ENCODE results near the gene TFPT. TPM values are rescaled to one million over a fixed set of nuclear protein-coding genes. Genes with fewer than 3 reads are reported as not detected.

The TFPT gene
- total RNA-seq, 2 donors from 2014 or later = 15.9 to 17.2 TPM

- no peak overlapping the region for H3K9ac ChIP-seq (ENCODE audit: low read depth in 2 of 2, low read length in 2 of 2)
- intact Hi-C loops (cut with DNase I) = no loop called here
- TF ChIP-seq, protein P1, sequence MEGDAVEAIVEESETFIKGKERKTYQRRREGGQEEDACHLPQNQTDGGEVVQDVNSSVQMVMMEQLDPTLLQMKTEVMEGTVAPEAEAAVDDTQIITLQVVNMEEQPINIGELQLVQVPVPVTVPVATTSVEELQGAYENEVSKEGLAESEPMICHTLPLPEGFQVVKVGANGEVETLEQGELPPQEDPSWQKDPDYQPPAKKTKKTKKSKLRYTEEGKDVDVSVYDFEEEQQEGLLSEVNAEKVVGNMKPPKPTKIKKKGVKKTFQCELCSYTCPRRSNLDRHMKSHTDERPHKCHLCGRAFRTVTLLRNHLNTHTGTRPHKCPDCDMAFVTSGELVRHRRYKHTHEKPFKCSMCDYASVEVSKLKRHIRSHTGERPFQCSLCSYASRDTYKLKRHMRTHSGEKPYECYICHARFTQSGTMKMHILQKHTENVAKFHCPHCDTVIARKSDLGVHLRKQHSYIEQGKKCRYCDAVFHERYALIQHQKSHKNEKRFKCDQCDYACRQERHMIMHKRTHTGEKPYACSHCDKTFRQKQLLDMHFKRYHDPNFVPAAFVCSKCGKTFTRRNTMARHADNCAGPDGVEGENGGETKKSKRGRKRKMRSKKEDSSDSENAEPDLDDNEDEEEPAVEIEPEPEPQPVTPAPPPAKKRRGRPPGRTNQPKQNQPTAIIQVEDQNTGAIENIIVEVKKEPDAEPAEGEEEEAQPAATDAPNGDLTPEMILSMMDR (IDR thresholded peaks at IDR 0.05) = no peak
- DNase-seq = no peak
- H3K4me1 ChIP-seq = no peaks in the 10 kb centered on the region
- H3K4me3 ChIP-seq = no peak overlapping the region
- no peak overlapping the region for H3K27ac ChIP-seq
- no peaks in the 10 kb centered on the region for H3K9me3 ChIP-seq
- peaks cover 41% of the 10 kb centered on the region for H3K36me3 ChIP-seq
- no peaks in the 10 kb centered on the region for H3K27me3 ChIP-seq
These were observed 36.8 kb upstream of the TFPT start for GRCh38 chr19:54152267-54152666.

GRCh38 chr19:54151362-54152035 lies 36.0 kb upstream of the TFPT start:
- Histone ChIP-seq H3K9me3 (no peaks in the 10 kb centered on the region), H3K9ac (ENCODE audit: low read depth in 2 of 2, low read length in 2 of 2) (no peak overlapping the region), H3K27me3 (no peaks in the 10 kb centered on the region), H3K4me3 (no peak overlapping the region), H3K27ac (no peak overlapping the region), H3K4me1 (no peaks in the 10 kb centered on the region), H3K36me3 (peaks cover 38% of the 10 kb centered on the region)
- DNase-seq = no peak
- TF ChIP-seq, protein P1 (IDR thresholded peaks at IDR 0.05) = no peak
- intact Hi-C loops (cut with DNase I) = no loop called here

GRCh38 chr19:54149021-54149812 lies 33.8 kb upstream of the TFPT start:
- no peak overlapping the region for H3K27ac ChIP-seq
- no peaks in the 10 kb centered on the region for H3K4me1 ChIP-seq
- no peaks in the 10 kb centered on the region for H3K27me3 ChIP-seq
- H3K9me3 ChIP-seq = no peaks in the 10 kb centered on the region
- TF ChIP-seq, protein P1 (IDR thresholded peaks at IDR 0.05) = no peak
- peaks cover 37% of the 10 kb centered on the region for H3K36me3 ChIP-seq
- intact Hi-C loops (cut with DNase I) = no loop called here
- H3K4me3 ChIP-seq = no peak overlapping the region
- H3K9ac ChIP-seq (ENCODE audit: low read depth in 2 of 2, low read length in 2 of 2) = no peak overlapping the region
- no peak for DNase-seq

GRCh38 chr19:54148158-54148557 lies 32.7 kb upstream of the TFPT start:
- H3K4me3 ChIP-seq = no peak overlapping the region
- no peaks in the 10 kb centered on the region for H3K4me1 ChIP-seq
- H3K9ac ChIP-seq (ENCODE audit: low read depth in 2 of 2, low read length in 2 of 2) = no peak overlapping the region
- no peak for DNase-seq
- TF ChIP-seq, protein P1 (IDR thresholded peaks at IDR 0.05) = no peak
- H3K36me3 ChIP-seq = peaks cover 43% of the 10 kb centered on the region
- no peak overlapping the region for H3K27ac ChIP-seq
- no peaks in the 10 kb centered on the region for H3K9me3 ChIP-seq
- intact Hi-C loops (cut with DNase I) = no loop called here
- H3K27me3 ChIP-seq = no peaks in the 10 kb centered on the region

DNA sequence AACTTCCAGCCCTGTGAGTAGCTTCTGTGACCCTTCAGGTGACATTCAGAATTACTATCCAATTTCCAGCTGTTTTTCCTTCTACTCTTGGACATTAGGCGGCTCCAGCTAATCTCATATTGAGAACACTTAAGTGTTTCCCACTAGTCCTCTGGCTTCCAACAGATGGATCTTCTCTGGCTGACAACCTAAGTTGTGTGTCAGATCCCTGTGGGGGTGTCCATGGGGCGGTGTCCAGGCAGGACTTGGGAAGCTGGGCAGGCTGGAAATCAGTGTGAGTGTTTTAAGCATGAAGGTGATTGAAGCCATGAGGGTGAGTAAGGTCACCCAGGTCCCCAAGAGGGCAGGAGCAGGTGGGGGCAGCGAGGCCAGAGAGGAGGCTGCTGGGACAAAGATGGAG lies 32.2 kb upstream of the TFPT start:
- Histone ChIP-seq H3K4me3 (no peak overlapping the region), H3K27me3 (no peaks in the 10 kb centered on the region), H3K36me3 (peaks cover 46% of the 10 kb centered on the region), H3K27ac (no peak overlapping the region), H3K9me3 (no peaks in the 10 kb centered on the region), H3K4me1 (no peaks in the 10 kb centered on the region), H3K9ac (ENCODE audit: low read depth in 2 of 2, low read length in 2 of 2) (no peak overlapping the region)
- TF ChIP-seq, protein P1 (IDR thresholded peaks at IDR 0.05) = no peak
- intact Hi-C loops (cut with DNase I) = no loop called here
- DNase-seq = no peak
